ENCODE measurements around the gene TTC23L.

Gene TTC23L

GRCh38 chr5:34849253-34849652 lies 10.3 kb downstream of the TTC23L start:
- H3K4me3 ChIP-seq (ENCODE audit: low read depth, low read length), result no peak overlapping the region
- DNase-seq (ENCODE audit: low read depth, low spot score), result no peak
- TF ChIP-seq CTCF (IDR thresholded peaks at IDR 0.05; ENCODE audit: low read depth, low read length), result no peak
- in situ Hi-C loops (cut with HindIII; ENCODE audit: low sequenced_read_pairs), result no loop called here

- H3K4me3 ChIP-seq (ENCODE audit: low read depth, low read length), result no peak overlapping the region
- DNase-seq (ENCODE audit: low read depth, low spot score), result peak; percentile 69
- in situ Hi-C loops (cut with HindIII; ENCODE audit: low sequenced_read_pairs), result no loop called here
- TF ChIP-seq CTCF (IDR thresholded peaks at IDR 0.05; ENCODE audit: low read depth, low read length), result no peak
Measured at GRCh38 chr5:34854459-34855174, 15.7 kb downstream of the TTC23L start.

DNA sequence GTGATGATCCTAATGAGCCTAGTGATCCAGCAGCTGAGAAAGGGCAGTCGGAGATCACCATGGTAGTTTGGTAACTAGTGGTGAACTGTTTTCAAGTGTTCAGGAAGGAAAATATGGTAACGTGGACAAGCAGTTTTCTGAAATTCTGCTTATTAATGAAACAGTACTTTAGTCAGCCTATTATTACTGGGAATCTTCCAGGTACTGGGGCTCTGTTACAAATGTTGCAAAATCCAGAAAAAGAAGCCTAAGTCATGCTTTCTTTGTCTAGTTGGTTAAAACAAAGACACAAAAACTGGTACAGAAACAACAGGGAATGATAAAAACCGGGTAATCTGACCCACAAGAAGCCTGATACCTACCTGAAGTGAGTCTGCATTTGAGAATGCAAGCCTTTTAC lies 18.2 kb downstream of the TTC23L start:
- H3K4me3 ChIP-seq (ENCODE audit: low read depth, low read length), result no peak overlapping the region
- in situ Hi-C loops (cut with HindIII; ENCODE audit: low sequenced_read_pairs), result no loop called here
- DNase-seq (ENCODE audit: low read depth, low spot score), result no peak
- no peak for TF ChIP-seq CTCF (IDR thresholded peaks at IDR 0.05; ENCODE audit: low read depth, low read length)

DNA sequence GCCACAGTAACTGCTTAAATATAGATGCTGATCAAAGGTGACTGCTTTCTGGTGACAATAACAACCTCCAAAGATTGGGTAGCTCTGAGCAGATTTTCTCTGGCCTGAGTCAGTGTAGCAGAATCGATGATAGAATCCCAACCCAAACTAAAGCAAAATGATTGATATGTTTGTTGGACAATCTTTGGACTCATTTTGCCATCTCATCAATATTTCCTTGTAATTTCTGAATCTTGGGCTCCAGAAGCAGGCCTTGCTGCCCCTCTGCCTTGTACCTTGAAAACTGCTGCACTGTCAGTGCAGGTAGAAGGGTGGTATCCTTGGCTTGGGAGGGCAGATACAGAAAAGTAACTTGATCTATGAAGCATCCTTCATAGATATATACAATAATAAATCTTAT lies 18.9 kb downstream of the TTC23L start:
- no peak for TF ChIP-seq CTCF (IDR thresholded peaks at IDR 0.05; ENCODE audit: low read depth, low read length)
- no peak overlapping the region for H3K4me3 ChIP-seq (ENCODE audit: low read depth, low read length)
- in situ Hi-C loops (cut with HindIII; ENCODE audit: low sequenced_read_pairs), result no loop called here
- no peak for DNase-seq (ENCODE audit: low read depth, low spot score)

- in situ Hi-C loops (cut with HindIII; ENCODE audit: low sequenced_read_pairs), result no loop called here
- no peak for DNase-seq (ENCODE audit: low read depth, low spot score)
- no peak for TF ChIP-seq CTCF (IDR thresholded peaks at IDR 0.05; ENCODE audit: low read depth, low read length)
- no peak overlapping the region for H3K4me3 ChIP-seq (ENCODE audit: low read depth, low read length)
Measured at GRCh38 chr5:34858790-34859189, 19.8 kb downstream of the TTC23L start.

DNA sequence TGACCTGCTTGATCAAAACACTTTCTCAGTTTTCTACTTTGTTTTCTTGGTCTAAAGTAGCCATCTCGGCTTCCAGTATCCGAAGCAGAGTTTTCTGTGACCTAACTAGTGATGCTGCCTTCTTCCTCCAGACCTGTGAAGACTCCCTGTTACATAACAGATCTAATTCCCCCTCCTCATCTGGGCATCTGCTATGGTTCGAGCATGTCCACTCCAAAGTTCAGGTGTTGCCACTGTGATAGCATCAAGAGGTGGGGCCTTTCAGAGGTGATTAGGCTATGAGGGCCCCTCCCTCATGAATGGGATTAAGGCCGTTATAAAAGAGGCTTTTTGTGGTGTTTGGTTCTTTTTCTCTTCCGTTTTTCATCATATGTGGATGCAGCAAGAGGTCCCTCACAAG lies 20.3 kb downstream of the TTC23L start:
- H3K4me3 ChIP-seq (ENCODE audit: low read depth, low read length), result no peak overlapping the region
- DNase-seq (ENCODE audit: low read depth, low spot score), result no peak
- no peak for TF ChIP-seq CTCF (IDR thresholded peaks at IDR 0.05; ENCODE audit: low read depth, low read length)
- in situ Hi-C loops (cut with HindIII; ENCODE audit: low sequenced_read_pairs), result no loop called here

Measured in astrocyte of the spinal cord (primary cell).